ENCODE measurements around the gene GMDS. TPM values are rescaled to one million over a fixed set of nuclear protein-coding genes. Genes with fewer than 3 reads are reported as not detected.

Gene GMDS
- total RNA-seq, 2 experiments from 2014 or later, result 36.6 to 42.8 TPM

GRCh38 chr6:1855890-1856289, 389.5 kb downstream of the GMDS start:
- Mint-ChIP-seq H3K4me1 (ENCODE audit: low read depth) (peaks cover 4% of the 10 kb centered on the region), H3K4me3 (no peak overlapping the region), H3K9me3 (no peaks in the 10 kb centered on the region), H3K27me3 (no peaks in the 10 kb centered on the region), H3K36me3 (ENCODE audit: low read depth) (no peaks in the 10 kb centered on the region), H3K27ac (no peak overlapping the region)
- CTCF ChIA-PET, result no interaction called here
- POLR2A ChIA-PET, result no interaction called here
- no peak for TF ChIP-seq CTCF (IDR thresholded peaks at IDR 0.05)
- ATAC-seq, result no peak
- no peak for DNase-seq
- intact Hi-C loops (cut with micrococcal nuclease), result no loop called here

GRCh38 chr6:1854296-1854695, 391.1 kb downstream of the GMDS start:
- Mint-ChIP-seq H3K27ac (no peak overlapping the region), H3K9me3 (no peaks in the 10 kb centered on the region), H3K4me3 (no peak overlapping the region), H3K36me3 (ENCODE audit: low read depth) (no peaks in the 10 kb centered on the region), H3K27me3 (no peaks in the 10 kb centered on the region), H3K4me1 (ENCODE audit: low read depth) (peaks cover 4% of the 10 kb centered on the region)
- POLR2A ChIA-PET, result no interaction called here
- TF ChIP-seq CTCF (IDR thresholded peaks at IDR 0.05), result no peak
- CTCF ChIA-PET, result interaction anchor here (1.3 kb wide), 1 partner anchor 250 kb away, joined by 4 read pairs; no protein-coding TSS in a partner anchor
- intact Hi-C loops (cut with micrococcal nuclease), result no loop called here
- ATAC-seq (no peak), DNase-seq (no peak)

GRCh38 chr6:1853761-1854160, 391.6 kb downstream of the GMDS start:
- Mint-ChIP-seq H3K4me1 (ENCODE audit: low read depth) (peaks cover 4% of the 10 kb centered on the region), H3K9me3 (no peaks in the 10 kb centered on the region), H3K36me3 (ENCODE audit: low read depth) (no peaks in the 10 kb centered on the region), H3K27me3 (no peaks in the 10 kb centered on the region), H3K4me3 (no peak overlapping the region), H3K27ac (no peak overlapping the region)
- ChIA-PET POLR2A (no interaction called here), CTCF (interaction anchor here (1.3 kb wide), 1 partner anchor 250 kb away, joined by 4 read pairs; no protein-coding TSS in a partner anchor)
- ATAC-seq (no peak), DNase-seq (no peak)
- intact Hi-C loops (cut with micrococcal nuclease), result no loop called here
- TF ChIP-seq CTCF (IDR thresholded peaks at IDR 0.05), result no peak

GRCh38 chr6:1851681-1852456, 393.5 kb downstream of the GMDS start:
- ChIA-PET CTCF (no interaction called here), POLR2A (interaction anchor here (0.6 kb wide), 1 partner anchor 210 kb away, joined by 3 read pairs; no protein-coding TSS in a partner anchor)
- ATAC-seq (no peak), DNase-seq (no peak)
- no peak overlapping the region for H3K4me3 Mint-ChIP-seq
- no peaks in the 10 kb centered on the region for H3K36me3 Mint-ChIP-seq (ENCODE audit: low read depth)
- H3K9me3 Mint-ChIP-seq, result no peaks in the 10 kb centered on the region
- no peaks in the 10 kb centered on the region for H3K27me3 Mint-ChIP-seq
- peaks cover 4% of the 10 kb centered on the region for H3K4me1 Mint-ChIP-seq (ENCODE audit: low read depth)
- intact Hi-C loops (cut with micrococcal nuclease), result no loop called here
- no peak overlapping the region for H3K27ac Mint-ChIP-seq
- no peak for TF ChIP-seq CTCF (IDR thresholded peaks at IDR 0.05)

GRCh38 chr6:1850840-1851157, 394.6 kb downstream of the GMDS start:
- H3K27me3 Mint-ChIP-seq, result no peaks in the 10 kb centered on the region
- ATAC-seq, result no peak

More at GRCh38 chr6:1850840-1851157, 394.6 kb downstream of the GMDS start:
- ChIA-PET POLR2A (no interaction called here), CTCF (no interaction called here)
- Mint-ChIP-seq H3K4me1 (ENCODE audit: low read depth) (peaks cover 4% of the 10 kb centered on the region), H3K27ac (no peak overlapping the region), H3K4me3 (no peak overlapping the region), H3K36me3 (ENCODE audit: low read depth) (peaks cover 4% of the 10 kb centered on the region), H3K9me3 (no peaks in the 10 kb centered on the region)
- intact Hi-C loops (cut with micrococcal nuclease), result no loop called here
- TF ChIP-seq CTCF (IDR thresholded peaks at IDR 0.05), result no peak
- no peak for DNase-seq
